DND-41 (cell line): ENCODE measurements around the gene TUBB8.

Experiments
- ATAC-seq: fragments of 200-7000 bp; cut with Tn5 transposase; 3 replicates; pipeline ENCODE4 v1.9.1; 2021; ENCODE audit warnings: low read depth; ENCODE audit not compliant: insufficient read depth
- DNase-seq: peaks from one replicate; pipeline ENCODE4 v3.0.0-alpha.2; 2020
- H2AFZ ChIP-seq: 2 replicates; pipeline ENCODE4 v1.6.0; 2012; ENCODE audit warnings: low read depth, low read length
- H3K27ac ChIP-seq: 2 replicates; pipeline ENCODE4 v1.5.1; 2012; ENCODE audit warnings: low read length, inconsistent platforms
- H3K27me3 ChIP-seq: fragments of 200-600 bp; sonication (generic); 2 replicates; pipeline ENCODE4 v1.6.0; 2012; ENCODE audit warnings: low read length, mild to moderate bottlenecking, inconsistent platforms; ENCODE audit not compliant: insufficient read depth, poor library complexity
- H3K36me3 ChIP-seq: 2 replicates; pipeline ENCODE4 v1.5.1; 2012; ENCODE audit warnings: low read length, inconsistent platforms; ENCODE audit not compliant: insufficient read depth
- H3K4me1 ChIP-seq: 2 replicates; pipeline ENCODE4 v1.5.1; 2012; ENCODE audit warnings: mild to moderate bottlenecking, low read length; ENCODE audit not compliant: insufficient read depth
- H3K4me2 ChIP-seq: 2 replicates; pipeline ENCODE4 v1.6.0; 2012; ENCODE audit warnings: mild to moderate bottlenecking, moderate library complexity, low read length, inconsistent platforms; ENCODE audit not compliant: insufficient read depth
- H3K4me3 ChIP-seq, 2 experiments: fragments of 200-600 bp in 1 of 2; shearing (Covaris generic) in 1 of 2; 2 replicates each; pipeline ENCODE4 v1.5.1; 2012 to 2016; ENCODE audit warnings: inconsistent platforms in 2 of 2, low read length in 2 of 2, mild to moderate bottlenecking in 2 of 2, low read depth in 1 of 2, moderate library complexity in 1 of 2
- H3K79me2 ChIP-seq: 2 replicates; pipeline ENCODE4 v1.6.0; 2012; ENCODE audit warnings: low read length, inconsistent platforms; ENCODE audit not compliant: insufficient read depth
- H3K9ac ChIP-seq: 2 replicates; pipeline ENCODE4 v1.6.0; 2012; ENCODE audit warnings: low read depth, mild to moderate bottlenecking, inconsistent platforms, low read length, moderate library complexity
- H3K9me3 ChIP-seq: 2 replicates; pipeline ENCODE4 v1.5.1; 2012; ENCODE audit warnings: low read length, moderate library complexity, mild to moderate bottlenecking, inconsistent platforms; ENCODE audit not compliant: insufficient read depth, severe bottlenecking
- H4K20me1 ChIP-seq: 2 replicates; pipeline ENCODE4 v1.6.0; 2012; ENCODE audit warnings: low read length; ENCODE audit not compliant: insufficient read depth
- CTCF ChIP-seq: IDR thresholded peaks from 2 replicates; pipeline ENCODE4 v1.5.1; 2012; ENCODE audit warnings: borderline replicate concordance, low read length, moderate library complexity, mild to moderate bottlenecking; ENCODE audit not compliant: poor library complexity, severe bottlenecking; ENCODE audit errors: extremely low read depth
- EZH2 ChIP-seq: IDR thresholded peaks from 3 replicates; pipeline ENCODE4 v1.6.1; 2012; ENCODE audit warnings: borderline replicate concordance, low read depth, mild to moderate bottlenecking, moderate library complexity, low read length, inconsistent platforms; ENCODE audit not compliant: severe bottlenecking

TUBB8 gene

GRCh38 chr10:89248-89647 lies 40.2 kb upstream of the TUBB8 start:
- Histone ChIP-seq H3K9me3 (no peaks in the 10 kb centered on the region), H3K4me3 (no peak overlapping the region), H3K27ac (no peak overlapping the region), H3K36me3 (no peaks in the 10 kb centered on the region), H3K79me2 (no peaks in the 10 kb centered on the region), H3K27me3 (peaks cover 2% of the 10 kb centered on the region), H2AFZ (no peak overlapping the region), H4K20me1 (no peaks in the 10 kb centered on the region), H3K4me1 (no peaks in the 10 kb centered on the region), H3K4me2 (no peak overlapping the region), H3K9ac (no peak overlapping the region)
- DNase-seq (no peak), ATAC-seq (no peak)
- TF ChIP-seq CTCF = no peak
- TF ChIP-seq EZH2 = no peak

- Histone ChIP-seq H3K27me3 (peaks cover 2% of the 10 kb centered on the region), H3K79me2 (no peaks in the 10 kb centered on the region), H3K4me1 (no peaks in the 10 kb centered on the region), H4K20me1 (no peaks in the 10 kb centered on the region), H3K4me3 (no peak overlapping the region), H3K9me3 (no peaks in the 10 kb centered on the region), H3K4me2 (no peak overlapping the region), H3K27ac (no peak overlapping the region), H3K9ac (no peak overlapping the region), H3K36me3 (no peaks in the 10 kb centered on the region), H2AFZ (no peak overlapping the region)
- no peak for ATAC-seq
- no peak for TF ChIP-seq CTCF
- no peak for TF ChIP-seq EZH2
- DNase-seq = no peak
These were observed 39.2 kb upstream of the TUBB8 start for GRCh38 chr10:88253-88652.

- peaks cover 2% of the 10 kb centered on the region for H3K27me3 ChIP-seq
- no peak overlapping the region for H2AFZ ChIP-seq
- no peaks in the 10 kb centered on the region for H3K36me3 ChIP-seq
- H3K27ac ChIP-seq = no peak overlapping the region
- no peaks in the 10 kb centered on the region for H3K79me2 ChIP-seq
- H4K20me1 ChIP-seq = no peaks in the 10 kb centered on the region
- TF ChIP-seq CTCF (no peak), EZH2 (no peak)
- no peaks in the 10 kb centered on the region for H3K9me3 ChIP-seq
- no peaks in the 10 kb centered on the region for H3K4me1 ChIP-seq
- no peak for ATAC-seq
- no peak overlapping the region for H3K4me3 ChIP-seq
- no peak for DNase-seq
- H3K4me2 ChIP-seq = no peak overlapping the region
- no peak overlapping the region for H3K9ac ChIP-seq
These were observed 38.3 kb upstream of the TUBB8 start for GRCh38 chr10:87177-88080.
